NCI-H1417 (cell line): Measurements from ENCODE around the gene AGBL2.
"Not testable (repeated sequence)": the region's sequence is repeated elsewhere in the genome, so short reads cannot be mapped to it uniquely, and the experiment has no call there.

Experiments
- DNase-seq, 3 experiments: peaks; one replicate each; lab custom pipeline; 2025; lab: John Stamatoyannopoulos, UW

Gene AGBL2

GRCh38 chr11:47689480-47689879, 25.7 kb downstream of the AGBL2 start:
- no peak for DNase-seq

GRCh38 chr11:47688991-47689390, 26.2 kb downstream of the AGBL2 start:
- DNase-seq: no peak

DNA sequence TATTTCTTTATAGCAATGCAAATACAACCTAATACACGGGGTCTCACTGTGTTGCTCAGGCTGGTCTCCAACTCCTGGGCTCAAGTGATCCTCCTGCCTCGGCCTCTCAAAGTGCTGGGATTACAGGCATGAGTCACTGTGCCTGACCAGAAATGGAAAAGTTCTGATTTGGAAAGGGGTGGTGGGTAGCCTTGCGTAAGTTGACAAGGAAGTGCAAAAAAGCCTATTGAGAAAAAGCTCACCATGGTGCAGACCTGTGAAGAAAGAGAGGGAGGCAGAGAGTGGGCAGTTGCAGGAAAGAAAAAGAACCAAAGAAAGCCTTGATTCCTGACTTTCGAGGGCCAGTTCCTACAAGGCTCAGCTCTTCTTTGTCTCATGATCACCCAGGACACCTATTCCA, 27.1 kb downstream of the AGBL2 start:
- DNase-seq: no peak

- DNase-seq: not testable (repeated sequence)
Observed at GRCh38 chr11:47686704-47687103, 28.5 kb downstream of the AGBL2 start.

DNA sequence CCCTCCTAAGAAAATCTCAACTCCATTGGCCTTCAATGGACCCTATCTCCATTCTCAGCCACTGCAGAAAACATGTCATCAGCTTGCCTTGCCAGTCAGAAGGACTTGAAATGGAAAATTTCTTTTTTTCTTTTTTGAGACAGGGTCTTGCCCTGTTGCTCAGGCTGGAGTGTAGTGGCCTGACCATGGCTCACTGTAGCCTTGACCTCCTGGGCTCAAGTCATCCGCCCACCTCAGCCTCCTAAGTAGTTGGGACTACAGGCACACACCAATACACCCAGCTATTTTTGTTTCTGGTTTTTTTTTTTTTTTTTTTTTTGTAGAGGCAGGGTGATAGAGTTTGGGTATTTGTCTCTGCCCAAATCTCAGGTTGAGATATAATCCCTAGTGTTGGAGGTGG, 29.0 kb downstream of the AGBL2 start:
- DNase-seq: no peak

DNA sequence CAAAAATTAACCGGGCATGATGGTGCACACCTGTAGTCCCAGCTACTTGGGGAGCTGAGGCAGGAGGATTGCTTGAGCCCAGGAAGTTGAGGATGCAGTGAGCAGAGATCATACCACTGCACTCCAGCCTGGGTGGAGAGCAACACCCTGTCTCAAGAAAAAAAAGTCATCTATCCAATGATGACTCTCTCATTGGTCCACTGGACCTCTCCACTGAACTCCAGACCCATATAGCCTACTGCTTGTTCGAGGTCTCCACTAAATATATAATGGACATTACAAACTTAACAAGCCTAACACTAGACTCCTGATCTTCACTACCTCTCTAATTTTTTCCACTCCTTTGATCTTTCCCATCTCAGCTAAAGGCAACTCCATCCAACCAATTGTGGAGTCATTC, 39.3 kb downstream of the AGBL2 start:
- no peak for DNase-seq

DNA sequence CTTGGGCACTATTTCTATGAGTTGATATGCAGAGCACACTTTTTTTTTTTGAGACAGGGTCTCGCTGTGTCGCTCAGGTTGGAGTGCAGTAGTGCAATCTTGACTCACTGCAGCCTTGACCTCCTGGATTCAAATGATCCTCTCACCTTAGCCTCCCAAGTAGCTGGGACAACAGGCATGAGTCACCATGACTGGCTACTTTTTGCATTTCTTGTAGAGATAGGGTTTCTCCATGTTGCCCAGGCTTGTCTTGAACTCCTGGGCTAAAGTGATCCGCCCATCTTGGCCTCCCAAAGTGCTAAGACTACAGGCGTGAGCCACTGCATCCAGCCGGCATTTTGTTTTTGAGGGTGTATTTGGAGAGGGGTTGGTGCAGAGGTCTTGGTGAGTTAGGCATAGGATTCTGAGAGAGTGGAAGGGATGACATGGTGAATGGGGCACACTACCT, 42.9 kb downstream of the AGBL2 start:
- no peak for DNase-seq

DNA sequence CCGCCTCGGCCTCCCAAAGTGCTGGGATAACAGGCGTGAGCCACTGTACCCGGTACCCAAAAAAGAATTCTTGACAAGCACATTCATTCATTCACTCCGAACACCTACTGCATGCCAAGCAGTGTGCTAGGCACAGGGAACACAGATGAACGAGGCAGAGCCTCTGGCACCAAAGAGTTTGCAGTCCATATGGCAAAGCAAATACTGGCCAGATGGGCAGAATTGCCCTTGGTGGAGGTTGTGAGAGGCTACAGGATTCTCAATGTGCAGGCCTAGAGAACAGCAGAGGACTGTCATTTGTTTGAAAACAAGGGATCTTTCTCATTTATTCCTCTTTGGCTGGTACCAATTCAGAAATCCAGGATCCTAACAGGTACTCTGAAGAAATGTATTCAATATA, 45.3 kb downstream of the AGBL2 start:
- DNase-seq: no peak

DNA sequence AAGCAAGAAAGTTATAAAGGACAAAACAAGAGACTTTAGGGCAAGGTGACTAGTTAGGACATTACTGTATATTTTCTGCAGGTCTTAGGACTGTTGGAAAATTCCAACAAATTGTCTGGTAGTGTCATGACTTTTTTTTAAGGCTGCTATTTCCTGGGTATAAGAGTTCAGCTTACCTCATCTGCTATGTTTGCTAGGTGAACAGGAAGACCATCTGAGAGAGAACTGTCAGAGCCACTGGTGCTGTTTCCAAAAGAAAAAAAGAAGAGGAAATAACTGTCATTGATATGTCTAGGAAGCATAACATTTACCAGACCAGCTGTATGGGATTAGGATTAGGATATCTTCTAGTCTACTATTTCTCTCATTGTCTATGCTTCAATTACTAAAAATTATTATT, 46.5 kb downstream of the AGBL2 start:
- no peak for DNase-seq

DNA sequence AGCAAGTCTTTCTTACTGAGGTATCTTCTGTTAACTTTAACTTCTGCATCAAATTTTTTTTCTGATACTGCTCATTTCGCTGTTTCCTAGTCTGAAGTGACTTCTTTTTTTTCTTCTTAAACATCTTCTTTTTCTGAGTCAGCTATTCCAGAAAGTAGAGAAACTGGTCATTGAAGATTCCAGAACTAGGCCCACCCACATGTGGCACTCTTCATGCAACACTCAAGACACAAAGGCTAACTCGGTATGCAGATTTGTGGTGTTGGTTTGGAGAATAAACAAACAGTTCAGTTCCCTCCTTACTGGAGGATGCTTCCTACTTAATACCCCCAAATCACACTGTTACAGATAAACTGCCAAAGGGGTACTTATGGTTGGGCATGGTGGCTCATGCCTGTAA, 47.6 kb downstream of the AGBL2 start:
- DNase-seq: no peak

DNA sequence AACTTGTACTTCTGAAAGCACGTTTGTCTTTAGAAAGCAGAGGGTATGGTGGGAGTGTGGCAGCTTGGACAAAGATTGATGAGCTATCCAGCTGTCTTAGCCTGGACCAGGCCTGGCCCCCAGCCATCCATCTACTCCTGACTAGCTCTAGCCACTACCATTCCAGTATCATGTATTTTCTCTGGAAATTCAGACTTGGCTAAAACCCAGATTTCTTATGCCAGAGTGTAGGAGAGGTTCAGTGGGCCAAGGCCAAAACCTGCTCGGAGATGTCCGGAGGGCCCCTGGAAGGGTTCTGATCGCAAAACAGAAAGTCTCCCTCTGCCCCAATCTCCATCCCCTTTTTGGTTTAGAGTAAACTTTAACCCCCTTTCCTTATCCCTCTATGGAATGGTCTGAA, 48.0 kb downstream of the AGBL2 start:
- no peak for DNase-seq

DNA sequence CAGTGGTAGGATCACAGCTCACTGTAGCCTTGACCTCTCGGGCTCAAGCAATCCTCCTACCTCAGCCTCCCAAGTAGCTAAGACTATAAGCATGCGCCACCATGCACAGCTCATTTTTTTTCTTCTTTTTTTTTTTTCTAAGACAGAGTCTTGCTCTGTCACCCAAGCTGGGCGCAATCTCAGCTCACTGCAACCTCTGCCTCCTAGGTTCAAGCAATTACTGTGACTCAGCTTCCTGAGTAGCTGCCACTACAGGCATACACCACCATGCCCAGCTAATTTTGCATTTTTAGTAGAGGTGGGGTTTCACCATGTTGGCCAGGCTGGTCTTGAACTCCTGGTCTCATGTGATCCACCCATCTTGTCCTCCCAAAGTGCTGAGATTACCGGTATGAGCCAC, 50.2 kb downstream of the AGBL2 start:
- not testable (repeated sequence) for DNase-seq

DNA sequence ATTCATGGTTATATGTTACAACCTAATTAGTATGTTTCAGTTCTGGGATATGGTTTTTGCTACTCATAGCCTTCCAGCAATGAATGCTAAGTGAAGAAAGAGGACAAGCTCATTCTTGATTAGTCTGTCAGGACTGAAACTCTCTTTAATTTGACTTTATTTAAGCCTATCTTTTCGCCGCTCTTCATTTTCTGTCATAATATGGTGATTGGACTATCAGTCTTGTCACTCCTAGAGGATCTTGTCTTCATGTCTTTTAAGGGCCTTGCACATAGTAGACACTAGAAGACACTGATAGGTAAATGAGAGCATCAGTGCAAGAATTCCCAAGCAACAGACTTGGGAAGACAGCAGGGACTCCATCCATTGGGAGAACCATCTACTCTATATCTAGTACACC, 53.9 kb downstream of the AGBL2 start:
- DNase-seq: no peak

- no peak for DNase-seq
Observed at GRCh38 chr11:47659276-47659675, 55.9 kb downstream of the AGBL2 start.

DNA sequence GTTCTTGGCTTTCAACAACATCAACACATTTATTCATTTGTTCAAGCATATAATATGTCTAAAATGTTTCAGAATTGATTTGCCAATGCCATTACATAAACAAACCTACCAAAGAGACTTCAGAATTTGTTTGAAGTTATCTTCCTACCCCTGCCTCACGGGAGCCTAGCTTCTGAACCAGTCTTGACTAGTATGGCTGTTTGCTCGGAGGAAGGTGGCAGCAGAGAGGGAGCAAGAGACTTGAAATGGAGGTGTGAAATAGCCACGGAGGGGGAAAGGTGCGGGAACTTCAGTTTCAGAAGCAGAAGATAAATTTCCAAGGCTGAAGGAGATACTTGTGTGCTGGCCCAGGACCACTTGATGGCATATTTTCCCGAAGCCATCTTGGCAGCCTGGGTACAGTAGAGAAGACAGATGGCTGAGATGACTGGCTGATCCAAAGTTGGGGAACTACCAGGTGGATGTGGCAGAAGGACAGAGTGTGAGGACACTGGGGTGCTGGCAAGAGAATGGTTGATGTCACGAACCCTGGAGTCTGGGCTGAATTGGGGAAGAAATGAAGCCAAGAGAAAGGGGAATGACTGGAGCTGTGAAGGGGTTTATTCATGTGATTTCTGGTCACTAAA, 58.8 kb downstream of the AGBL2 start:
- no peak for DNase-seq

DNA sequence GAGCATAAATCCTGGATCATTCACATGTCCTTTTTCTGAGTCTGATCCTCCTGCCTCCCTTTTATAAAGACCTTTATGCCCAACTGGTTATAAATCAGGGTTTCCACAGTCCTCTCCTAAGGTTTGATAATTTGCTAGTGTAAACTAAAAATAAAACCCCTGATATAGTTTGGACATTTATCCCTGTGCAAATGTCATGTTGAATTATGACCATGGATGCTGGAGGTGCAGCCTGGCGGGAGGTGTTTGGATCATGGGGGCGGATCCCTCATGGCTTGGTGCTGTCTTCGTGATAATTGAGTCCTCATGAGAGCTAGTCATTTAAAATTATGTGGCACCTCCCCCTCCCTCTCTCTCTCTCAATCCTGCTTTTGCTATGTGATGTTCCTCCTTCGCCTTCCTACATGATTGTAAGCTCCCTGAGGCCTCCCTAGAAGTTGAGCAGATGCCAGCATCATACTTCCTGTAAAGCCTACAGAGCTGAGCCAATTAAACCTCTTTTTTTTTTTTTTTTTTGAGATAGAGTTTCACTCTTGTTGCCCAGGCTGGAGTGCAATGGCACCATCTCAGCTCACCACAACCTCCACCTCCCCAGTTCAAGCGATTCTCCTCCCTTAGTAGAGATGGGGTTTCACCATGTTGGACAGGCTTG, 63.2 kb downstream of the AGBL2 start:
- no peak for DNase-seq

DNA sequence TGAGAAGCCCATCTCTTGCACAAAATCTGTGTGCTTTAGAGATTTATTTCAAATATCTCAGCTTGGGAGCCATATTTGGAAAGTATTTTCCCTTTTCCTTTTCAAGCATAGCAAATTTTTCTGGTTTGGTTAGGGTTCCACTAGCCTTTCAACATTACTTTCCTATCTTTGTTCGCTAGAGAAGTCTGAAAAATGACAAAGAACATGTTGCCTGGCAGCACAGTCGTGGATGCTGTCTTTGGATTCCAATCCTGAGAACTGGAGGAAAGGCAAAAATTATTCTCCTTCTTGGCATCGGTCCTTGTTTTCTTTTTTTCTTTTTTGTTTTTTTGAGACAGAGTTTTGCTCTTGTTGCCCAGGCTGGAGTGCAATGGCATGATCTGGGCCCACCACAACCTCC, 65.9 kb downstream of the AGBL2 start:
- no peak for DNase-seq

DNA sequence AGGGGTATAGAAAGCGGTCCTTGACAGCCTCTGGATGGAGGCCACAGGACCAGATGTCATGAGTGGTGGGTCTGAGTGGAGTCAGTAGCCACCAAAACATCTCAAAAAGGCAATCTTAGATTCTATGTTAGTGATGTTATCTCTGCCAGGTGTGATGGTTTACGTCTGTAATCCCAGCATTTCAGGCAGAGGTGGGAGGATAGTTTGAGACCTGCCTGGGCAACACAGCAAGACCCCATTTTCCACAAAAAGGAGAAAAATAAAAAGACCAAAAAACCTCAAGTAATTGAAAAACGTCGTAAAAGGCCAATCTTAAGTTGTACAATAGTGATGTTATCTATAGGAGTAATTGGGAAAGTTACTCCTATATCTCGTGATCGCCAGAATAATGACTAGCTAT, 69.2 kb downstream of the AGBL2 start:
- DNase-seq: no peak

- no peak for DNase-seq
Observed at GRCh38 chr11:47645500-47645899, 69.7 kb downstream of the AGBL2 start.

- peak; percentile 97 to 98 (median 98) for DNase-seq
Observed at GRCh38 chr11:47642099-47642855, 72.9 kb downstream of the AGBL2 start, which contains the start of gene MTCH2. MTCH2 (minus strand) TSS chr11:47642559; CDS start chr11:47642465, 94 bp downstream.

DNA sequence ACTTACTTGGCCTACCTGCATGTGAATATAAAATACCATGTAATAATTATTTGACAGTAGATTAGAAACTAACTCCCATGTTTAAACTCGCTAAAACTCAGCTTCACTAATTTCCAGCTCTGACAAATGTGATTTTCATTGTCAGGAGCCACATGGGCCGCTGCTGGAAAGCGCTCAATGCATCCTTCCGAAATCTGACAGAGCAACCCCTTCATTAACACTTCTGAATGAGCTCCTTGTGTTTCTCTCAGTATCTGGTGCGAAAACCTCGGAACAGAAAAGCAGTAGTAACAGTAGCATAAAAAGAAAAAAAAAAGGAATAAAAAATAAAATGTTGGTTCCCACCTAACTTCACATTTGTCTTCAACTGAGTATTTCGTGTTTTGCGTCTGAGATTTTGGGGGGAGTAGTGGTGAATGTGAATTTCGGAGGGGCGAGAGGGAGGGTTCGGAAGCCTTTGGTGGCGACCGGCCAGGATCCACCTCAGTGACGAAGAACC, 73.5 kb downstream of the AGBL2 start:
- peak in 1 of 3 experiments; percentile 61 for DNase-seq

GRCh38 chr11:47640506-47640905, 74.7 kb downstream of the AGBL2 start:
- not testable (repeated sequence) for DNase-seq

- not testable (repeated sequence) for DNase-seq
Observed at GRCh38 chr11:47636331-47636730, 78.8 kb downstream of the AGBL2 start.
